Ectodermal cell (in vitro differentiated cells): ENCODE data around the gene CNKSR1.
A peak's percentile ranks its signal among the peaks of the same experiment; 100 is the strongest.
"Not testable (repeated sequence)": the region's sequence is repeated elsewhere in the genome, so short reads cannot be mapped to it uniquely, and the experiment has no call there.

Experiments used
- H3K27ac ChIP-seq: 2 replicates; pipeline ENCODE4 v1.7.0; 2013; ENCODE audit warnings: mild to moderate bottlenecking, low read depth, low read length; ENCODE audit not compliant: insufficient read depth, poor library complexity, severe bottlenecking
- H3K27me3 ChIP-seq: 2 replicates; pipeline ENCODE4 v1.7.0; 2013; ENCODE audit warnings: mild to moderate bottlenecking, low read length; ENCODE audit not compliant: insufficient read depth, control insufficient read depth, poor library complexity, severe bottlenecking
- H3K36me3 ChIP-seq: one replicate; pipeline ENCODE4 v1.7.0; 2013; ENCODE audit warnings: low read length; ENCODE audit not compliant: control insufficient read depth, insufficient read depth
- H3K4me1 ChIP-seq: one replicate; pipeline ENCODE4 v1.7.0; 2013; ENCODE audit warnings: low read length; ENCODE audit not compliant: control insufficient read depth, insufficient read depth
- H3K4me3 ChIP-seq: 2 replicates; pipeline ENCODE4 v1.7.0; 2013; ENCODE audit warnings: low read depth, low read length, control low read depth; ENCODE audit not compliant: insufficient read depth
- H3K9me3 ChIP-seq: 2 replicates; pipeline ENCODE4 v1.7.0; 2013; ENCODE audit warnings: mild to moderate bottlenecking, low read length, moderate library complexity; ENCODE audit not compliant: control insufficient read depth
- WGBS, 2 experiments: methylation state at CpG; one replicate each; pipeline ENCODE4 v1.1.7; 2013; ENCODE audit warnings: missing lambda C conversion rate in 2 of 2; 5-methylcytosine and 5-hydroxymethylcytosine counted together

The CNKSR1 gene

GRCh38 chr1:26225033-26225831, 47.9 kb downstream of the CNKSR1 start:
- H3K27me3 ChIP-seq: peaks cover 50% of the 10 kb centered on the region
- WGBS, 2 experiments: 24% methylated on average over 50 of the region's 50 CpGs
- no peaks in the 10 kb centered on the region for H3K36me3 ChIP-seq
- H3K4me3 ChIP-seq: peak overlapping the region; percentile 35
- H3K9me3 ChIP-seq: no peaks in the 10 kb centered on the region
- no peaks in the 10 kb centered on the region for H3K4me1 ChIP-seq
- H3K27ac ChIP-seq: no peak overlapping the region

- H3K4me1 ChIP-seq, H3K36me3 ChIP-seq, H3K27ac ChIP-seq, H3K9me3 ChIP-seq, H3K4me3 ChIP-seq: not testable (repeated sequence)
- H3K27me3 ChIP-seq: peaks cover 24% of the 10 kb centered on the region
- 83 to 97% methylated on average over 1 to 2 of the region's 2 CpGs for WGBS, 2 experiments
Measured at GRCh38 chr1:26230682-26231081, 53.4 kb downstream of the CNKSR1 start.

DNA sequence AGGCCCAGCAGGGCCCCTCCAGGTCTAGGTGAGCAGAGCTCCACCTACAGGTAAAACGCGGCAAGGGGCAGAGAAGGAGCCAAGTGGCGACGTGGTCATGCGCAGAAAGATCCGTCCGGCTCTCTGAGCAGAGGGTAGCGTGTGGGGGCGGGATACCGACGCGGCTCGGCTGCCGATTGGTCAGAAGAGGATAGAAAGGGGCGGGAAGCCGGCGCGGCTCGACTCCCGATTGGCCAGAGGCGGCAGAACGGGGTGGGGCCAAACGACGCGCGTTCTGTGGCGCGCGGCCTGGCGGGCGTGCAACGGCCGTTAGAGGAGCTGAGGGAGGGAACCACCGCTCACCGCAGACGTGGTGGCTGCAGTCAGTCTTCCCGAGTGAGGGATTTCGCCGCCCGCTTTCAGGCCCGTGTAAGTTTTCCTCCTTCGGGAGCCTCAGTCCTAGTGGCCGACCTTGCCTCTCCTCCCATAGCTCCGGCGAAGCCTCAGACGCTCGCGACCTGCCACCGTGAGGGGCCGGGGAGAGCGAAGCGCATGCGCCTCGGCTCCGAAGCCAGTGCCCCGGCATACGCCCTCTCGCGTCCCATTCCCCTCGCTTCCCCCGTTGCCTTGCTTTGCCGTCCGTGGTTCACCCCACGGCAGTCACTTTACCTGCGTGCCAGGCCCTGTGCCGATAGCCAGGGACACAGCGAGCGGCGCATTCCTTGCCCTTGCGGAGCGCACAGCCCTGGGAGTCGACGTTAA, 56.8 kb downstream of the CNKSR1 start, which contains the start of gene CEP85:
Gene CEP85 (plus strand): TSS at position 298 of the 741 bp plus-strand sequence. CDS start 5,584 bp downstream, outside the sequence.
- H3K9me3 ChIP-seq: no peaks in the 10 kb centered on the region
- H3K27me3 ChIP-seq: peaks cover 4% of the 10 kb centered on the region
- no peaks in the 10 kb centered on the region for H3K36me3 ChIP-seq
- H3K4me3 ChIP-seq: peak within 1 kb of the TSS; percentile 96
- no peak within 1 kb of the TSS for H3K27ac ChIP-seq
- 0% methylated on average over 73 of the region's 73 CpGs for WGBS, 2 experiments
- peaks cover 3% of the 10 kb centered on the region for H3K4me1 ChIP-seq

DNA sequence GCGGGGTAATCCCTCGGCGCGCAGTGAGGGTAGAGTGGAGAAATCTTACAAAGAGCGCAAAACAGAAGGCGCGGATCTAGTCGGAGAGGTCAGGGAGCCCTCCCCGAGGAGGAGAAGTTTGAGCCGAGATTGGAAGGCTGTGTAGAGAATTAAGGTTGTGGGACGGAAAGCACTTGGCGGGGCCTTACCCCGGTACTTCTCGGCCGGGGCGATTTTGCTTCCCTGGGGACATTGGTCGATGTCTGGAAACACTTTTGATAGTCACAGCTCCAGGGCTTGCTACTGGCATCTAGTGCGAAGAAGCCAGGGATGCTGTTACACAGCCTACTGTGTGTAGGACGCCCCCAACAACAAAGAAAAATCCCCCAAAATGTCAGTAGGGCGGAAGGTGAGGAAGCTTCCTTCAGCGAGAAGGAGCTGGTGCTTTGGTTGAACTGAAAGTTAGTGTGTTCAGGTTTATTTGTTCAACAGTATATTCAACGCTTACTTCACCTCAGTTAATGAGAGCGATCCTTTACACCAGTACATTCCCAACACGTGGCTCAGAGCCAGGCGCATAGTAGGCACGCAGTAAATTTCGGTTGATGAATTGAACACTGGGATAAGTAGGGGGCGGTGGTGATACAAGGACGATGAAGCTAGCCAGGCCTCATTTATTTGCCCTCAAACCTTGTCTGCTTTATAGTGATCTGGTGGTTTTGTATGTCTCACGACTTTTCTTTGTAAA, 57.5 kb downstream of the CNKSR1 start:
- WGBS, 2 experiments: 3 to 4% methylated on average over 29 to 30 of the region's 30 CpGs
- no peaks in the 10 kb centered on the region for H3K9me3 ChIP-seq
- H3K36me3 ChIP-seq: no peaks in the 10 kb centered on the region
- peak overlapping the region; percentile 96 for H3K4me3 ChIP-seq
- H3K27me3 ChIP-seq: peaks cover 4% of the 10 kb centered on the region
- H3K27ac ChIP-seq: no peak overlapping the region
- peaks cover 3% of the 10 kb centered on the region for H3K4me1 ChIP-seq

GRCh38 chr1:26237230-26237966, 60.1 kb downstream of the CNKSR1 start:
- no peak overlapping the region for H3K4me3 ChIP-seq
- H3K27me3 ChIP-seq: peaks cover 1% of the 10 kb centered on the region
- H3K4me1 ChIP-seq: peaks cover 3% of the 10 kb centered on the region
- no peaks in the 10 kb centered on the region for H3K36me3 ChIP-seq
- WGBS, 2 experiments: 92 to 93% methylated on average over 6 of the region's 6 CpGs
- H3K27ac ChIP-seq: no peak overlapping the region
- no peaks in the 10 kb centered on the region for H3K9me3 ChIP-seq
